HG03108 (cell line): ENCODE data around the gene TMEM170A.

ENCODE experiments used
- ATAC-seq: cut with Tn5 transposase; IDR thresholded peaks from one replicate; pipeline ENCODE4 v1.9.1; 2021; ENCODE audit warnings: moderate library complexity; ENCODE audit not compliant: unreplicated experiment

The TMEM170A gene

GRCh38 chr16:75482434-75483205 lies 18.1 kb upstream of the TMEM170A start:
- no peak for ATAC-seq

- no peak for ATAC-seq
Measured at GRCh38 chr16:75481475-75481874, 17.0 kb upstream of the TMEM170A start.

- ATAC-seq: no peak
Measured at GRCh38 chr16:75479421-75479990, 15.0 kb upstream of the TMEM170A start.

GRCh38 chr16:75478480-75479345 lies 14.2 kb upstream of the TMEM170A start:
- ATAC-seq: no peak

GRCh38 chr16:75477680-75478473 lies 13.4 kb upstream of the TMEM170A start:
- no peak for ATAC-seq

- no peak for ATAC-seq
Measured at GRCh38 chr16:75476817-75477216, 12.3 kb upstream of the TMEM170A start.

- no peak for ATAC-seq
Measured at GRCh38 chr16:75475420-75475847, 10.9 kb upstream of the TMEM170A start.

- no peak for ATAC-seq
Measured at GRCh38 chr16:75472908-75473877, 8.7 kb upstream of the TMEM170A start.

GRCh38 chr16:75471723-75472633 lies 7.5 kb upstream of the TMEM170A start:
- peak; percentile 68 for ATAC-seq

GRCh38 chr16:75466760-75467159 lies 2.3 kb upstream of the TMEM170A start:
- no peak for ATAC-seq

GRCh38 chr16:75463389-75464121 lies 934 bp downstream of the TMEM170A start:
- ATAC-seq: peak; percentile 3

- ATAC-seq: no peak
Measured at GRCh38 chr16:75462806-75463205, 1.7 kb downstream of the TMEM170A start.

- ATAC-seq: no peak
Measured at GRCh38 chr16:75461575-75461974, 2.9 kb downstream of the TMEM170A start.

- ATAC-seq: no peak
Measured at GRCh38 chr16:75460446-75460845, 4.0 kb downstream of the TMEM170A start.

- no peak for ATAC-seq
Measured at GRCh38 chr16:75459691-75460090, 4.8 kb downstream of the TMEM170A start.

GRCh38 chr16:75458439-75458838 lies 6.0 kb downstream of the TMEM170A start:
- no peak for ATAC-seq

GRCh38 chr16:75458029-75458428 lies 6.5 kb downstream of the TMEM170A start:
- ATAC-seq: no peak

GRCh38 chr16:75457485-75458021 lies 6.9 kb downstream of the TMEM170A start:
- no peak for ATAC-seq
